Breast epithelium (tissue), 4 donors: Measurements from ENCODE around the gene DACT3. TPM values are rescaled to one million over a fixed set of nuclear protein-coding genes. Genes with fewer than 3 reads are reported as not detected.

Experiments used
- DNase-seq, 2 donors: peaks; one replicate each; pipeline ENCODE4 v3.0.0-alpha.2; 2019; ENCODE audit warnings: low spot score in 2 of 2
- H3K27ac ChIP-seq, 2 donors: fragments of 200-600 bp; sonication (generic) in 1 of 2; one replicate each; pipeline ENCODE4 v1.5.1; 2016 to 2019; ENCODE audit warnings: mild to moderate bottlenecking in 1 of 2
- H3K27me3 ChIP-seq, 2 donors: fragments of 200-600 bp; sonication (generic) in 1 of 2; one replicate each; pipeline versions ENCODE4 v1.5.1 to v1.6.0; 2017 to 2019; ENCODE audit warnings: control low read depth in 1 of 2, mild to moderate bottlenecking in 1 of 2
- H3K36me3 ChIP-seq: fragments of 200-600 bp; one replicate; pipeline ENCODE4 v1.5.1; 2019
- H3K4me1 ChIP-seq, 2 donors: fragments of 200-600 bp; sonication (generic); one replicate each; pipeline ENCODE4 v1.5.1; 2016 to 2019; ENCODE audit warnings: control low read depth in 1 of 2
- H3K4me3 ChIP-seq, 3 donors: fragments of 200-600 bp; sonication (generic); 1 replicate in 2 of 3; 2 replicates in 1 of 3; pipeline ENCODE4 v1.5.1; 2016 to 2019; ENCODE audit warnings: mild to moderate bottlenecking in 3 of 3, moderate library complexity in 2 of 3
- H3K9me3 ChIP-seq, 2 donors: fragments of 200-600 bp; sonication (generic) in 1 of 2; one replicate each; pipeline ENCODE4 v1.5.1; 2016 to 2019; ENCODE audit warnings: control low read depth in 1 of 2
- CTCF ChIP-seq, 3 donors: fragments of 450-650 bp; IDR thresholded peaks; one replicate each; pipeline ENCODE4 v1.5.1; 2016 to 2017; ENCODE audit warnings: antibody characterized with exemption in 3 of 3, mild to moderate bottlenecking in 3 of 3, moderate library complexity in 3 of 3
- POLR2A ChIP-seq: fragments of 450-650 bp; IDR thresholded peaks from one replicate; pipeline ENCODE4 v1.6.1; 2016; ENCODE audit warnings: antibody characterized with exemption, mild to moderate bottlenecking, moderate library complexity
- POLR2AphosphoS5 ChIP-seq, 3 donors: sonication (generic); formaldehyde crosslinking; IDR thresholded peaks; one replicate each; pipeline ENCODE4 v1.6.1; 2017; ENCODE audit warnings: antibody characterized with exemption in 3 of 3
- intact Hi-C: fragments of 100-400 bp; cut with DNase I; formaldehyde crosslinking; loops from one replicate; pipeline ENCODE4 v1.15.1; 2023; ENCODE audit warnings: low total_unique reads
- total RNA-seq, 3 donors: library from RNA; depleted of rRNA; stranded (reverse); fragments of >200 nt; gene quantifications; one replicate each; pipeline ENCODE4 v1.1.0, GENCODE V29; 2016

DACT3 gene
- total RNA-seq, 3 donors from 2014 or later: 0.48 to 3.9 (median 1.9) TPM

GRCh38 chr19:46611776-46612175 is 49.2 kb downstream of the DACT3 start:
- H3K4me3 ChIP-seq: no peak overlapping the region
- TF ChIP-seq CTCF (IDR thresholded peaks at IDR 0.05): no peak
- no peak for TF ChIP-seq POLR2AphosphoS5 (IDR thresholded peaks at IDR 0.05)
- TF ChIP-seq POLR2A: no peak
- intact Hi-C loops: no loop called here
- DNase-seq: no peak
- no peaks in the 10 kb centered on the region for H3K27me3 ChIP-seq
- H3K4me1 ChIP-seq: peaks cover 3% of the 10 kb centered on the region in 2 donors
- H3K36me3 ChIP-seq: no peaks in the 10 kb centered on the region
- no peaks in the 10 kb centered on the region for H3K9me3 ChIP-seq
- peak overlapping the region in 1 of 2 donors; percentile 12 for H3K27ac ChIP-seq

- Histone ChIP-seq H3K27ac (peak overlapping the region; percentile 12 to 29), H3K27me3 (no peaks in the 10 kb centered on the region), H3K4me3 (no peak overlapping the region), H3K9me3 (no peaks in the 10 kb centered on the region), H3K4me1 (no peaks in the 10 kb centered on the region), H3K36me3 (no peaks in the 10 kb centered on the region)
- no peak for TF ChIP-seq CTCF (IDR thresholded peaks at IDR 0.05)
- no peak for TF ChIP-seq POLR2AphosphoS5 (IDR thresholded peaks at IDR 0.05)
- TF ChIP-seq POLR2A: no peak
- intact Hi-C loops: no loop called here
- DNase-seq: no peak
These were observed 49.9 kb downstream of the DACT3 start for GRCh38 chr19:46610851-46611770.

- Histone ChIP-seq H3K27me3 (no peaks in the 10 kb centered on the region), H3K36me3 (no peaks in the 10 kb centered on the region), H3K27ac (peak overlapping the region in 1 of 2 donors; percentile 29), H3K4me1 (no peaks in the 10 kb centered on the region), H3K9me3 (no peaks in the 10 kb centered on the region), H3K4me3 (no peak overlapping the region)
- DNase-seq: no peak
- intact Hi-C loops: no loop called here
- TF ChIP-seq CTCF (IDR thresholded peaks at IDR 0.05): no peak
- TF ChIP-seq POLR2AphosphoS5 (IDR thresholded peaks at IDR 0.05): no peak
- TF ChIP-seq POLR2A: no peak
These were observed 50.6 kb downstream of the DACT3 start for GRCh38 chr19:46610413-46610775.

- no peaks in the 10 kb centered on the region for H3K36me3 ChIP-seq
- no peaks in the 10 kb centered on the region for H3K9me3 ChIP-seq
- intact Hi-C loops: no loop called here
- H3K27ac ChIP-seq: no peak overlapping the region
- no peaks in the 10 kb centered on the region for H3K4me1 ChIP-seq
- no peak for DNase-seq
- H3K27me3 ChIP-seq: no peaks in the 10 kb centered on the region
- no peak for TF ChIP-seq POLR2A
- no peak for TF ChIP-seq CTCF (IDR thresholded peaks at IDR 0.05)
- no peak for TF ChIP-seq POLR2AphosphoS5 (IDR thresholded peaks at IDR 0.05)
- H3K4me3 ChIP-seq: no peak overlapping the region
These were observed 51.2 kb downstream of the DACT3 start for GRCh38 chr19:46609511-46610412.
